Gastrocnemius medialis (tissue), 4 donors: ENCODE results near the gene SZT2. TPM values are rescaled to one million over a fixed set of nuclear protein-coding genes. Genes with fewer than 3 reads are reported as not detected.

Experiments used
- ATAC-seq, 2 donors: fragments of 150-250 bp; one replicate each; pipeline ENCODE4 v1.9.1; 2016
- DNase-seq, 2 donors: peaks; one replicate each; pipeline ENCODE4 v3.0.0-alpha.2; 2019
- H3K27ac ChIP-seq, 4 donors: fragments of 200-600 bp; sonication (generic); 1 replicate in 1 of 4; 2 replicates in 3 of 4; pipeline ENCODE4 v1.5.1; 2016 to 2018; ENCODE audit warnings: mild to moderate bottlenecking in 2 of 4, moderate library complexity in 1 of 4
- H3K27me3 ChIP-seq, 3 donors: fragments of 200-600 bp; sonication (generic) in 2 of 3; 1 replicate in 1 of 3; 2 replicates in 2 of 3; pipeline versions ENCODE4 v1.5.1 to v1.6.0; 2016 to 2019; ENCODE audit warnings: mild to moderate bottlenecking in 1 of 3, moderate library complexity in 1 of 3
- H3K36me3 ChIP-seq, 2 donors: fragments of 200-600 bp; sonication (generic) in 1 of 2; one replicate each; pipeline ENCODE4 v1.5.1; 2017 to 2018
- H3K4me1 ChIP-seq, 2 donors: fragments of 200-600 bp; sonication (generic) in 1 of 2; one replicate each; pipeline ENCODE4 v1.5.1; 2016 to 2017; ENCODE audit warnings: mild to moderate bottlenecking in 2 of 2
- H3K4me3 ChIP-seq, 4 donors: fragments of 200-600 bp; sonication (generic) in 3 of 4; 1 replicate in 1 of 4; 2 replicates in 3 of 4; pipeline ENCODE4 v1.5.1; 2016 to 2019; ENCODE audit warnings: mild to moderate bottlenecking in 2 of 4
- H3K9me3 ChIP-seq, 3 donors: fragments of 200-600 bp; sonication (generic) in 2 of 3; 1 replicate in 1 of 3; 2 replicates in 2 of 3; pipeline ENCODE4 v1.5.1; 2016 to 2019
- CTCF ChIP-seq, 5 experiments: fragments of 450-650 bp in 3 of 5; fragments of 200-600 bp in 2 of 5; sonication (generic) in 2 of 5; IDR thresholded peaks in 4 of 5; conservative IDR thresholded peaks in 1 of 5; 1 replicate in 4 of 5; 2 replicates in 1 of 5; pipeline ENCODE4 v1.5.1; 2016 to 2019; ENCODE audit warnings: antibody characterized with exemption in 5 of 5, mild to moderate bottlenecking in 3 of 5, moderate library complexity in 3 of 5
- POLR2A ChIP-seq, 2 donors: fragments of 450-650 bp; IDR thresholded peaks; one replicate each; pipeline ENCODE4 v1.6.1; 2017; ENCODE audit warnings: antibody characterized with exemption in 2 of 2, mild to moderate bottlenecking in 2 of 2, moderate library complexity in 2 of 2
- in situ Hi-C, 4 donors: fragments of 200-750 bp; cut with MboI; loops; one replicate each; pipeline versions ENCODE4 v1.15.0 to v1.8.0; 2017; ENCODE audit warnings: low sequenced_read_pairs in 4 of 4
- intact Hi-C: fragments of 100-400 bp; cut with DNase I; formaldehyde crosslinking; loops from one replicate; pipeline ENCODE4 v1.15.1; 2023; ENCODE audit warnings: low total_unique reads
- total RNA-seq, 4 donors: library from RNA; depleted of rRNA; stranded (reverse); fragments of >200 nt; gene quantifications; one replicate each; pipeline versions ENCODE4 v1.1.0 to v1.2.3, GENCODE V29; 2016

SZT2 gene
- total RNA-seq, 4 donors from 2014 or later: 15.9 to 20.9 (median 17.9) TPM

- in situ Hi-C loops: no loop called here
- Histone ChIP-seq H3K4me1 (peaks cover 6 to 11% of the 10 kb centered on the region in 2 donors), H3K9me3 (no peaks in the 10 kb centered on the region), H3K36me3 (no peaks in the 10 kb centered on the region), H3K4me3 (no peak overlapping the region), H3K27me3 (no peaks in the 10 kb centered on the region), H3K27ac (peak overlapping the region in 2 of 4 donors; percentile 1 to 54)
- no peak for TF ChIP-seq CTCF (IDR thresholded peaks at IDR 0.05 in 4 of 5, conservative IDR thresholded peaks at IDR 0.05 in 1 of 5)
- TF ChIP-seq POLR2A (IDR thresholded peaks at IDR 0.05): no peak
- DNase-seq (no peak), ATAC-seq (no peak)
- intact Hi-C loops: no loop called here
Observed at GRCh38 chr1:43373066-43373940, 16.4 kb upstream of the SZT2 start.

- intact Hi-C loops (no loop called here), in situ Hi-C loops (no loop called here)
- no peak overlapping the region for H3K27ac ChIP-seq
- DNase-seq (no peak), ATAC-seq (no peak)
- no peaks in the 10 kb centered on the region for H3K27me3 ChIP-seq
- H3K4me3 ChIP-seq: no peak overlapping the region
- peaks cover 0 to 8% of the 10 kb centered on the region in 2 donors for H3K36me3 ChIP-seq
- TF ChIP-seq POLR2A (IDR thresholded peaks at IDR 0.05): no peak
- no peak for TF ChIP-seq CTCF (IDR thresholded peaks at IDR 0.05 in 4 of 5, conservative IDR thresholded peaks at IDR 0.05 in 1 of 5)
- H3K9me3 ChIP-seq: no peaks in the 10 kb centered on the region
- peaks cover 0 to 3% of the 10 kb centered on the region in 2 donors for H3K4me1 ChIP-seq
Observed at GRCh38 chr1:43376723-43377235, 12.9 kb upstream of the SZT2 start.

GRCh38 chr1:43377831-43378230, 11.9 kb upstream of the SZT2 start:
- TF ChIP-seq CTCF (IDR thresholded peaks at IDR 0.05 in 4 of 5, conservative IDR thresholded peaks at IDR 0.05 in 1 of 5) (no peak), POLR2A (IDR thresholded peaks at IDR 0.05) (no peak)
- intact Hi-C loops (no loop called here), in situ Hi-C loops (no loop called here)
- Histone ChIP-seq H3K4me1 (peaks cover 0 to 3% of the 10 kb centered on the region in 2 donors), H3K36me3 (peaks cover 0 to 18% of the 10 kb centered on the region in 2 donors), H3K27me3 (no peaks in the 10 kb centered on the region), H3K27ac (no peak overlapping the region), H3K4me3 (no peak overlapping the region), H3K9me3 (no peaks in the 10 kb centered on the region)
- DNase-seq: no peak
- no peak for ATAC-seq

- intact Hi-C loops: no loop called here
- no peak overlapping the region for H3K27ac ChIP-seq
- H3K4me3 ChIP-seq: no peak overlapping the region
- no peaks in the 10 kb centered on the region for H3K4me1 ChIP-seq
- DNase-seq (no peak), ATAC-seq (no peak)
- H3K27me3 ChIP-seq: no peaks in the 10 kb centered on the region
- H3K9me3 ChIP-seq: no peaks in the 10 kb centered on the region
- in situ Hi-C loops: no loop called here
- TF ChIP-seq CTCF (IDR thresholded peaks at IDR 0.05 in 4 of 5, conservative IDR thresholded peaks at IDR 0.05 in 1 of 5): no peak
- no peak for TF ChIP-seq POLR2A (IDR thresholded peaks at IDR 0.05)
- peaks cover 0 to 35% of the 10 kb centered on the region in 2 donors for H3K36me3 ChIP-seq
Observed at GRCh38 chr1:43379476-43379875, 10.2 kb upstream of the SZT2 start.
